ENCODE results near the gene CPLX3.
A peak's percentile ranks its signal among the peaks of the same experiment; 100 is the strongest.

Gene CPLX3

GRCh38 chr15:74792227-74793016, 34.0 kb upstream of the CPLX3 start:
- DNase-seq (ENCODE audit: low read depth in 2 of 2) = no peak
- no peak for TF ChIP-seq CTCF (IDR thresholded peaks at IDR 0.05; ENCODE audit: low read depth, low read length)
- H3K4me3 ChIP-seq (replicated peaks in 1 of 2; ENCODE audit: low read depth in 2 of 2, low read length in 2 of 2) = no peak overlapping the region

- no peak overlapping the region for H3K4me3 ChIP-seq (replicated peaks in 1 of 2; ENCODE audit: low read depth in 2 of 2, low read length in 2 of 2)
- peak; percentile 52 for TF ChIP-seq CTCF (IDR thresholded peaks at IDR 0.05; ENCODE audit: low read depth, low read length)
- peak in 1 of 2 donors; percentile 40 for DNase-seq (ENCODE audit: low read depth in 2 of 2)
These were observed 33.0 kb upstream of the CPLX3 start for GRCh38 chr15:74793135-74794028.

GRCh38 chr15:74794248-74794969, 32.0 kb upstream of the CPLX3 start:
- H3K4me3 ChIP-seq (replicated peaks in 1 of 2; ENCODE audit: low read depth in 2 of 2, low read length in 2 of 2) = no peak overlapping the region
- TF ChIP-seq CTCF (IDR thresholded peaks at IDR 0.05; ENCODE audit: low read depth, low read length) = no peak
- DNase-seq (ENCODE audit: low read depth in 2 of 2) = no peak

- TF ChIP-seq CTCF (IDR thresholded peaks at IDR 0.05; ENCODE audit: low read depth, low read length) = no peak
- H3K4me3 ChIP-seq (replicated peaks in 1 of 2; ENCODE audit: low read depth in 2 of 2, low read length in 2 of 2) = no peak overlapping the region
- no peak for DNase-seq (ENCODE audit: low read depth in 2 of 2)
These were observed 31.5 kb upstream of the CPLX3 start for GRCh38 chr15:74794970-74795349.

- no peak for DNase-seq (ENCODE audit: low read depth in 2 of 2)
- TF ChIP-seq CTCF (IDR thresholded peaks at IDR 0.05; ENCODE audit: low read depth, low read length) = no peak
- no peak overlapping the region for H3K4me3 ChIP-seq (replicated peaks in 1 of 2; ENCODE audit: low read depth in 2 of 2, low read length in 2 of 2)
These were observed 30.3 kb upstream of the CPLX3 start for GRCh38 chr15:74795966-74796625.
